MCF 10A (cell line): Measurements from ENCODE around the gene FSCN2. TPM values are rescaled to one million over a fixed set of nuclear protein-coding genes. Genes with fewer than 3 reads are reported as not detected.

Experiments
- BruUV-seq: library from RNA; stranded (reverse); fragments of 400-500 nt; replicated peaks from 2 replicates; lab custom pipeline; 2021; lab: Mats Ljungman, UMichigan
- CTCF ChIA-PET: fragments of 300-600 bp; sonication (Branson Sonifier 250); formaldehyde crosslinking; extraction: SDS; loops from one replicate; lab custom pipeline; 2021; ENCODE audit warnings: antibody characterized with exemption, inconsistent platforms; lab: Yijun Ruan, JAX
- POLR2A ChIA-PET: fragments of 300-600, 350-650 bp; sonication (Branson Sonifier 250); formaldehyde crosslinking; extraction: SDS; loops from one replicate; lab custom pipeline; 2020; ENCODE audit warnings: antibody characterized with exemption, inconsistent platforms; lab: Yijun Ruan, JAX
- DNase-seq: peaks from one replicate; pipeline ENCODE4 v3.0.0-alpha.2; 2018; ENCODE audit not compliant: unreplicated experiment
- H3K27ac Mint-ChIP-seq: one replicate; pipeline ENCODE4 v1.8.0; 2022; ENCODE audit warnings: mild to moderate bottlenecking, low read depth, mixed read lengths; ENCODE audit not compliant: unreplicated experiment
- H3K27me3 Mint-ChIP-seq: one replicate; pipeline ENCODE4 v1.8.0; 2022; ENCODE audit warnings: mixed read lengths; ENCODE audit not compliant: insufficient read depth, unreplicated experiment
- H3K36me3 Mint-ChIP-seq: one replicate; pipeline ENCODE4 v1.8.0; 2022; ENCODE audit warnings: mild to moderate bottlenecking, moderate library complexity, mixed read lengths; ENCODE audit not compliant: insufficient read depth, unreplicated experiment
- H3K4me1 Mint-ChIP-seq: one replicate; pipeline ENCODE4 v1.8.0; 2022; ENCODE audit warnings: mixed read lengths; ENCODE audit not compliant: insufficient read depth, unreplicated experiment
- H3K4me3 Mint-ChIP-seq: one replicate; pipeline ENCODE4 v1.8.0; 2022; ENCODE audit warnings: mild to moderate bottlenecking, moderate library complexity, mixed read lengths; ENCODE audit not compliant: unreplicated experiment
- H3K9me3 Mint-ChIP-seq: one replicate; pipeline ENCODE4 v1.8.0; 2022; ENCODE audit warnings: mixed read lengths; ENCODE audit not compliant: unreplicated experiment
- CTCF ChIP-seq: fragments of 200-600 bp; IDR thresholded peaks from one replicate; pipeline ENCODE4 v1.8.0; 2022; ENCODE audit warnings: antibody characterized with exemption, mild to moderate bottlenecking; ENCODE audit not compliant: unreplicated experiment
- intact Hi-C: fragments of 100-400 bp; cut with micrococcal nuclease; formaldehyde crosslinking; loops from 2 replicates; pipeline ENCODE4 v1.14.1; 2022
- total RNA-seq: library from RNA; stranded (reverse); gene quantifications from 2 replicates; pipeline ENCODE4 v1.2.3, GENCODE V29; 2022

The FSCN2 gene
- total RNA-seq, 1 experiment from 2014 or later: not detected

- H3K4me1 Mint-ChIP-seq: no peaks in the 10 kb centered on the region
- POLR2A ChIA-PET: interaction anchor here (0.8 kb wide), 1 partner anchor 14 kb away, joined by 3 read pairs; no protein-coding TSS in a partner anchor
- CTCF ChIA-PET: interaction anchor here (0.6 kb wide), 1 partner anchor 279 kb away, joined by 3 read pairs; no protein-coding TSS in a partner anchor
- no peaks in the 10 kb centered on the region for H3K36me3 Mint-ChIP-seq
- H3K27ac Mint-ChIP-seq: no peak overlapping the region
- H3K4me3 Mint-ChIP-seq: no peak overlapping the region
- intact Hi-C loops: no loop called here
- TF ChIP-seq CTCF: no peak
- H3K27me3 Mint-ChIP-seq: no peaks in the 10 kb centered on the region
- DNase-seq: no peak
- no TSS peak for BruUV-seq
- H3K9me3 Mint-ChIP-seq: no peaks in the 10 kb centered on the region
Measured at GRCh38 chr17:81533339-81534141, 5.4 kb downstream of the FSCN2 start.

- POLR2A ChIA-PET: interaction anchor here (0.8 kb wide), 1 partner anchor 13 kb away, joined by 3 read pairs; no protein-coding TSS in a partner anchor
- Mint-ChIP-seq H3K27ac (no peak overlapping the region), H3K9me3 (no peaks in the 10 kb centered on the region), H3K4me3 (no peak overlapping the region), H3K36me3 (no peaks in the 10 kb centered on the region), H3K27me3 (no peaks in the 10 kb centered on the region), H3K4me1 (no peaks in the 10 kb centered on the region)
- DNase-seq: no peak
- intact Hi-C loops: no loop called here
- TF ChIP-seq CTCF: no peak
- BruUV-seq: no TSS peak
- CTCF ChIA-PET: interaction anchor here (0.6 kb wide), 1 partner anchor 280 kb away, joined by 3 read pairs; no protein-coding TSS in a partner anchor
Measured at GRCh38 chr17:81534157-81535006, 6.2 kb downstream of the FSCN2 start.

- Mint-ChIP-seq H3K27ac (no peak overlapping the region), H3K36me3 (no peaks in the 10 kb centered on the region), H3K9me3 (no peaks in the 10 kb centered on the region), H3K27me3 (no peaks in the 10 kb centered on the region), H3K4me1 (no peaks in the 10 kb centered on the region), H3K4me3 (no peak overlapping the region)
- no peak for TF ChIP-seq CTCF
- BruUV-seq: no TSS peak
- POLR2A ChIA-PET: no interaction called here
- DNase-seq: no peak
- CTCF ChIA-PET: no interaction called here
- intact Hi-C loops: no loop called here
Measured at GRCh38 chr17:81535007-81535328, 6.8 kb downstream of the FSCN2 start.
